Transverse colon (tissue), 4 donors: ENCODE data around the gene EPN2.

ENCODE experiments used
- CTCF ChIP-seq, 5 experiments: fragments of 200-600 bp in 3 of 5; fragments of 450-650 bp in 2 of 5; sonication (generic) in 3 of 5; IDR thresholded peaks; 1 replicate in 2 of 5; 2 replicates in 3 of 5; pipeline ENCODE4 v1.5.1; 2016 to 2017; ENCODE audit warnings: antibody characterized with exemption in 5 of 5, inconsistent platforms in 3 of 5, mild to moderate bottlenecking in 2 of 5, moderate library complexity in 1 of 5
- POLR2A ChIP-seq: fragments of 450-650 bp; IDR thresholded peaks from one replicate; pipeline ENCODE4 v1.6.1; 2016; ENCODE audit warnings: antibody characterized with exemption, mild to moderate bottlenecking, moderate library complexity
- POLR2AphosphoS5 ChIP-seq, 3 donors: sonication (generic); formaldehyde crosslinking; IDR thresholded peaks; one replicate each; pipeline ENCODE4 v1.6.1; 2016; ENCODE audit warnings: antibody characterized with exemption in 3 of 3

- TF ChIP-seq CTCF (IDR thresholded peaks at IDR 0.05) (no peak), POLR2A (no peak), POLR2AphosphoS5 (IDR thresholded peaks at IDR 0.05) (no peak)
Observed at GRCh38 chr17:19320876-19321275, 83.7 kb downstream of the EPN2 start.
